GM21825 (cell line): Measurements from ENCODE around the gene UBAP2L.
"Not testable (repeated sequence)": the region's sequence is repeated elsewhere in the genome, so short reads cannot be mapped to it uniquely, and the experiment has no call there.

Experiments
- ATAC-seq: cut with Tn5 transposase; IDR thresholded peaks from one replicate; pipeline ENCODE4 v1.9.1; 2021; ENCODE audit warnings: mild to moderate bottlenecking, moderate library complexity; ENCODE audit not compliant: unreplicated experiment

Gene UBAP2L

GRCh38 chr1:154199563-154199879 lies 21.2 kb upstream of the UBAP2L start:
- no peak for ATAC-seq

- ATAC-seq = not testable (repeated sequence)
Observed at GRCh38 chr1:154205778-154206177, 15.0 kb upstream of the UBAP2L start.

GRCh38 chr1:154206196-154206595 lies 14.6 kb upstream of the UBAP2L start, which contains the start of gene CFAP141:
CFAP141 (minus strand) TSS chr1:154206333; CDS start chr1:154206307, 26 bp downstream.
- no peak for ATAC-seq

GRCh38 chr1:154207262-154207661 lies 13.5 kb upstream of the UBAP2L start:
- no peak for ATAC-seq

- no peak for ATAC-seq
Observed at GRCh38 chr1:154208677-154209388, 11.9 kb upstream of the UBAP2L start.

- no peak for ATAC-seq
Observed at GRCh38 chr1:154212083-154212482, 8.7 kb upstream of the UBAP2L start.

- ATAC-seq = no peak
Observed at GRCh38 chr1:154213274-154213673, 7.5 kb upstream of the UBAP2L start.

GRCh38 chr1:154218545-154218944 lies 2.2 kb upstream of the UBAP2L start:
- no peak for ATAC-seq

GRCh38 chr1:154219541-154219940 lies 1.2 kb upstream of the UBAP2L start:
- ATAC-seq = no peak

- ATAC-seq = no peak
Observed at GRCh38 chr1:154220970-154221277, 169 bp downstream of the UBAP2L start.

GRCh38 chr1:154221278-154222001 lies 685 bp downstream of the UBAP2L start:
- peak; percentile 24 for ATAC-seq

GRCh38 chr1:154222518-154222917 lies 1.8 kb downstream of the UBAP2L start:
- ATAC-seq = no peak

GRCh38 chr1:154222918-154223317 lies 2.2 kb downstream of the UBAP2L start:
- no peak for ATAC-seq

GRCh38 chr1:154223621-154224020 lies 2.9 kb downstream of the UBAP2L start:
- ATAC-seq = no peak

- no peak for ATAC-seq
Observed at GRCh38 chr1:154225370-154225769, 4.6 kb downstream of the UBAP2L start.

GRCh38 chr1:154231112-154231511 lies 10.4 kb downstream of the UBAP2L start:
- not testable (repeated sequence) for ATAC-seq

- not testable (repeated sequence) for ATAC-seq
Observed at GRCh38 chr1:154233127-154233526, 12.4 kb downstream of the UBAP2L start.

- ATAC-seq = no peak
Observed at GRCh38 chr1:154236855-154237254, 16.1 kb downstream of the UBAP2L start.

- ATAC-seq = no peak
Observed at GRCh38 chr1:154237435-154237834, 16.7 kb downstream of the UBAP2L start.

- ATAC-seq = no peak
Observed at GRCh38 chr1:154237880-154238506, 17.2 kb downstream of the UBAP2L start.

- no peak for ATAC-seq
Observed at GRCh38 chr1:154239491-154239890, 18.7 kb downstream of the UBAP2L start.

GRCh38 chr1:154240294-154240833 lies 19.6 kb downstream of the UBAP2L start:
- ATAC-seq = no peak
